ENCODE results near the gene GTPBP4. TPM values are rescaled to one million over a fixed set of nuclear protein-coding genes. Genes with fewer than 3 reads are reported as not detected.

The GTPBP4 gene
- 165 and 174 TPM in 2 replicates for total RNA-seq (2014; rRNA removed; shearing (Covaris generic))

GRCh38 chr10:987870-988666 lies at the start of gene GTPBP4:
TSS of gene GTPBP4 (plus strand) at chr10:988434. CDS start at chr10:988480, 46 bp downstream.

GRCh38 chr10:1025683-1026082 lies 37.4 kb downstream of the GTPBP4 start, which contains the start of gene IDI2:
TSS of gene IDI2 (minus strand) at chr10:1025859. CDS start at chr10:1024723, 1,136 bp downstream.

GRCh38 chr10:1048732-1049424 lies 60.6 kb downstream of the GTPBP4 start, which contains the start of gene IDI1:
TSS of gene IDI1 (minus strand) at chr10:1049119. CDS start at chr10:1049003, 116 bp downstream.

GRCh38 chr10:1056326-1057105 lies 68.3 kb downstream of the GTPBP4 start, which contains the start of gene WDR37:
TSS of gene WDR37 (plus strand) at chr10:1056385. CDS start at chr10:1072156, 15,771 bp downstream.

Other genes with a start within 250 kb of the GTPBP4 start
- gene LARP4B, start 56.7 kb upstream of the GTPBP4 start, total RNA-seq (2014; rRNA removed; shearing (Covaris generic)), result 34.1 and 38.9 TPM in 2 replicates
- gene IDI2, start 37.4 kb downstream of the GTPBP4 start, total RNA-seq (2014; rRNA removed; shearing (Covaris generic)), result not detected in 2 replicates
- 20.6 and 23.8 TPM in 2 replicates for gene IDI1, start 60.7 kb downstream of the GTPBP4 start, total RNA-seq (2014; rRNA removed; shearing (Covaris generic))
- 8.5 and 10.6 TPM in 2 replicates for gene WDR37, start 68.0 kb downstream of the GTPBP4 start, total RNA-seq (2014; rRNA removed; shearing (Covaris generic))

Data from A375 (cell line).